22Rv1 (cell line): ENCODE measurements around the gene TNFRSF19.

Source experiments
- ZFX ChIP-seq: fragments of 450-650 bp; IDR thresholded peaks from 2 replicates; pipeline ENCODE4 v1.6.1; 2017; ENCODE audit warnings: antibody characterized with exemption, borderline replicate concordance
- TF ChIP-seq, protein P1 (sequence below): fragments of 450-650 bp; IDR thresholded peaks from 2 replicates; pipeline ENCODE4 v1.5.1; 2017; ENCODE audit warnings: mild to moderate bottlenecking

DNA sequence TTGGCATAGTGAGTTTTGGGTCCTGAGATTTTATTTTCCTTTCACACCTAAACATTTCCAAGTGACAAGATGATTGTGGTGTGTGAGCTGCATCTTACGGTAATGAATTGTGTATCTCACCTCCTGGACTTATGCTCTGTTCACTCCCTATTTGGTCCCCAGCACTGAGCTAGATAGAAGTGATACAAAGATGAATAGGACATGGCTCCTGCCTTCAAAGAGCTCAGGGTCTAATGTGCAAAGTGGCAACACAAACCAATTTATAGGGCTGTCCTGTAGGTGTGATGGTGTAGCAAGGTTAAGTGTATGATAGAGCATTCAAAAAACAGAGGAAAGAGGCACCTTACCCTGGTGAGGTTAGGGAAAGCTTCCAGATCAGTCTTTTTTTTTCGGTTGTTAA lies 17.6 kb upstream of the TNFRSF19 start:
- TF ChIP-seq, protein P1, sequence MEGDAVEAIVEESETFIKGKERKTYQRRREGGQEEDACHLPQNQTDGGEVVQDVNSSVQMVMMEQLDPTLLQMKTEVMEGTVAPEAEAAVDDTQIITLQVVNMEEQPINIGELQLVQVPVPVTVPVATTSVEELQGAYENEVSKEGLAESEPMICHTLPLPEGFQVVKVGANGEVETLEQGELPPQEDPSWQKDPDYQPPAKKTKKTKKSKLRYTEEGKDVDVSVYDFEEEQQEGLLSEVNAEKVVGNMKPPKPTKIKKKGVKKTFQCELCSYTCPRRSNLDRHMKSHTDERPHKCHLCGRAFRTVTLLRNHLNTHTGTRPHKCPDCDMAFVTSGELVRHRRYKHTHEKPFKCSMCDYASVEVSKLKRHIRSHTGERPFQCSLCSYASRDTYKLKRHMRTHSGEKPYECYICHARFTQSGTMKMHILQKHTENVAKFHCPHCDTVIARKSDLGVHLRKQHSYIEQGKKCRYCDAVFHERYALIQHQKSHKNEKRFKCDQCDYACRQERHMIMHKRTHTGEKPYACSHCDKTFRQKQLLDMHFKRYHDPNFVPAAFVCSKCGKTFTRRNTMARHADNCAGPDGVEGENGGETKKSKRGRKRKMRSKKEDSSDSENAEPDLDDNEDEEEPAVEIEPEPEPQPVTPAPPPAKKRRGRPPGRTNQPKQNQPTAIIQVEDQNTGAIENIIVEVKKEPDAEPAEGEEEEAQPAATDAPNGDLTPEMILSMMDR = no peak
- TF ChIP-seq ZFX = no peak
